ENCODE data around the gene TTC7B. TPM values are rescaled to one million over a fixed set of nuclear protein-coding genes. Genes with fewer than 3 reads are reported as not detected.

TTC7B gene
- total RNA-seq, 2 experiments from 2014 or later: 1.2 to 1.3 TPM

DNA sequence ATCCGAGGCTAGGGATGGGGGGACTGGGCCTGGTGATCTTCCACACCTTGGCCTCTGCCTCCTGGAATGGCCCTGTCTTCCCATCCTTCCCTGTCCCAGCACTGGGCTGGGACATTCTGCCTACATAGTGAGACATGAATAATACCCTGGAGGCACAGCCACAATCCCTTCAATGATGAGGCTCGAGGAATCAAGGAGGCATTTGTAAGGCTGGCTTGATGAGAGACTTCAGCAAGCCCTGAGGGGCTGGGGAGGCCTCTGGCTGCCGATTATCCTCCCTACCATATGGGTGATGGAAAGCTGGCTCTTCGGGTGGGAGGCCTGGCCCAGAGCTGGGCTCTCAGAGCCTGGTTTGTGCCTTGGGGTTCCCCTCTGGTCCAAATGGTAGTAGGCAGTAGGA lies 326.9 kb downstream of the TTC7B start:
- Histone ChIP-seq H3K4me1 (ENCODE audit: insufficient read depth, low read length) (peaks cover 2% of the 10 kb centered on the region), H3K27me3 (ENCODE audit: control insufficient read depth in 1 of 2, insufficient read depth in 2 of 2, low read length in 2 of 2) (no peaks in the 10 kb centered on the region), H3K4me3 (ENCODE audit: low read length) (no peak overlapping the region), H3K9me3 (ENCODE audit: control insufficient read depth in 1 of 2, insufficient read depth in 1 of 2, low read length in 2 of 2) (no peaks in the 10 kb centered on the region), H3K27ac (ENCODE audit: low read depth in 1 of 2, low read length in 2 of 2) (no peak overlapping the region), H3K36me3 (ENCODE audit: insufficient read depth, low read length) (no peaks in the 10 kb centered on the region)
- Mint-ChIP-seq H3K4me1 (ENCODE audit: low read depth) (peaks cover 4% of the 10 kb centered on the region), H3K36me3 (ENCODE audit: low read depth) (no peaks in the 10 kb centered on the region), H3K4me3 (no peak overlapping the region), H3K27ac (no peak overlapping the region), H3K27me3 (no peaks in the 10 kb centered on the region), H3K9me3 (no peaks in the 10 kb centered on the region)
- ChIA-PET CTCF (no interaction called here), POLR2A (no interaction called here)
- no peak for DNase-seq
- TF ChIP-seq, protein P1, sequence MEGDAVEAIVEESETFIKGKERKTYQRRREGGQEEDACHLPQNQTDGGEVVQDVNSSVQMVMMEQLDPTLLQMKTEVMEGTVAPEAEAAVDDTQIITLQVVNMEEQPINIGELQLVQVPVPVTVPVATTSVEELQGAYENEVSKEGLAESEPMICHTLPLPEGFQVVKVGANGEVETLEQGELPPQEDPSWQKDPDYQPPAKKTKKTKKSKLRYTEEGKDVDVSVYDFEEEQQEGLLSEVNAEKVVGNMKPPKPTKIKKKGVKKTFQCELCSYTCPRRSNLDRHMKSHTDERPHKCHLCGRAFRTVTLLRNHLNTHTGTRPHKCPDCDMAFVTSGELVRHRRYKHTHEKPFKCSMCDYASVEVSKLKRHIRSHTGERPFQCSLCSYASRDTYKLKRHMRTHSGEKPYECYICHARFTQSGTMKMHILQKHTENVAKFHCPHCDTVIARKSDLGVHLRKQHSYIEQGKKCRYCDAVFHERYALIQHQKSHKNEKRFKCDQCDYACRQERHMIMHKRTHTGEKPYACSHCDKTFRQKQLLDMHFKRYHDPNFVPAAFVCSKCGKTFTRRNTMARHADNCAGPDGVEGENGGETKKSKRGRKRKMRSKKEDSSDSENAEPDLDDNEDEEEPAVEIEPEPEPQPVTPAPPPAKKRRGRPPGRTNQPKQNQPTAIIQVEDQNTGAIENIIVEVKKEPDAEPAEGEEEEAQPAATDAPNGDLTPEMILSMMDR (IDR thresholded peaks at IDR 0.05): no peak
- no peak for ATAC-seq (ENCODE audit: poor library complexity)
- intact Hi-C loops (cut with DNase I, micrococcal nuclease): no loop called here

DNA sequence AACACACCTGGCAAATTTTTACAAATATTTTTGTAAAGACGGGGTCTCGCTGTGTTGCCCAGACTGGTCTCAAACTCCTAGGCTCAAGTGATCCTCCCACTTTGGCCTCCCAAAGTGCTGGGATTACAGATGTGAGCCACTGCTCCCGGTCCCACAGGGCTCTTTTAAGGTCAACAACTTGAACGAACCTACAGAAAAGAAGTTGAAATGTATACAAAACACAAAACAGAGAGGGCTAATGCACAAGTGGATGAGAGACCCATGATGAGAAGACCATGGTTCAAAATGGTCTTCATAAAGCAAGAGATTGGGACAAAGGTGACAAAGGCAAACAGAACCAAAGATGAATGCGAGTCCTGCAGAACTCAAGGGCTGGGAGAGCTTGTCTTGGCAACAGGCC lies 328.0 kb downstream of the TTC7B start:
- no peaks in the 10 kb centered on the region for H3K9me3 Mint-ChIP-seq
- H3K36me3 Mint-ChIP-seq (ENCODE audit: low read depth): no peaks in the 10 kb centered on the region
- H3K27ac ChIP-seq (ENCODE audit: low read depth in 1 of 2, low read length in 2 of 2): no peak overlapping the region
- TF ChIP-seq, protein P1 (IDR thresholded peaks at IDR 0.05): no peak
- POLR2A ChIA-PET: no interaction called here
- H3K4me3 Mint-ChIP-seq: no peak overlapping the region
- intact Hi-C loops (cut with DNase I, micrococcal nuclease): no loop called here
- DNase-seq: no peak
- H3K36me3 ChIP-seq (ENCODE audit: insufficient read depth, low read length): no peaks in the 10 kb centered on the region
- no peak overlapping the region for H3K4me3 ChIP-seq (ENCODE audit: low read length)
- peaks cover 13% of the 10 kb centered on the region for H3K4me1 ChIP-seq (ENCODE audit: insufficient read depth, low read length)
- H3K27ac Mint-ChIP-seq: no peak overlapping the region
- H3K27me3 ChIP-seq (ENCODE audit: control insufficient read depth in 1 of 2, insufficient read depth in 2 of 2, low read length in 2 of 2): no peaks in the 10 kb centered on the region
- no peaks in the 10 kb centered on the region for H3K9me3 ChIP-seq (ENCODE audit: control insufficient read depth in 1 of 2, insufficient read depth in 1 of 2, low read length in 2 of 2)
- H3K27me3 Mint-ChIP-seq: no peaks in the 10 kb centered on the region
- CTCF ChIA-PET: no interaction called here
- peaks cover 14% of the 10 kb centered on the region for H3K4me1 Mint-ChIP-seq (ENCODE audit: low read depth)
- no peak for ATAC-seq (ENCODE audit: poor library complexity)

DNA sequence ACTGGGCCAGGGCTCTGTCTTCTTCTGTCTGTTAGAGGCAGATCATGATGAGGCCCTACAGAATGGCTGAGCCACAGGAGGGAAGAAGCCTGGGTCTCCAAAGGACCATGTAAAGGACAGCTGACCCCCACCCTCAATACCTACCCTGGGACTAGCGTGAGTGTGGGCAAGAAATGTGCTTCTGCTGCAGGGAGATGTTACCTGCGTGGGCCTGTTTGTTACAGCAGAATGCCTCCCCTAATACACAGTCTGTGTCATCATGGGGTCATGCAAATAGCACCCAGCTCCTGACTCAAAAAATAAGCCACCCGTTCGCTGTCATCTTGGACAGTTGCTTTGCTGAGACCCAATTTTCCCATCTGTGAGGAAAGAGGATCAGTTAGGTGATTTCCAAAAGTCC lies 328.8 kb downstream of the TTC7B start:
- no peaks in the 10 kb centered on the region for H3K27me3 Mint-ChIP-seq
- intact Hi-C loops (cut with DNase I, micrococcal nuclease): no loop called here
- CTCF ChIA-PET: no interaction called here

More for the DNA sequence above, 328.8 kb downstream of the TTC7B start:
- TF ChIP-seq, protein P1 (IDR thresholded peaks at IDR 0.05): no peak
- DNase-seq (no peak), ATAC-seq (ENCODE audit: poor library complexity) (no peak)
- Mint-ChIP-seq H3K27ac (no peak overlapping the region), H3K36me3 (ENCODE audit: low read depth) (no peaks in the 10 kb centered on the region), H3K4me3 (no peak overlapping the region), H3K4me1 (ENCODE audit: low read depth) (peaks cover 17% of the 10 kb centered on the region), H3K9me3 (no peaks in the 10 kb centered on the region)
- no peaks in the 10 kb centered on the region for H3K9me3 ChIP-seq (ENCODE audit: control insufficient read depth in 1 of 2, insufficient read depth in 1 of 2, low read length in 2 of 2)
- POLR2A ChIA-PET: no interaction called here
- H3K36me3 ChIP-seq (ENCODE audit: insufficient read depth, low read length): no peaks in the 10 kb centered on the region
- no peak overlapping the region for H3K4me3 ChIP-seq (ENCODE audit: low read length)
- no peak overlapping the region for H3K27ac ChIP-seq (ENCODE audit: low read depth in 1 of 2, low read length in 2 of 2)
- no peaks in the 10 kb centered on the region for H3K27me3 ChIP-seq (ENCODE audit: control insufficient read depth in 1 of 2, insufficient read depth in 2 of 2, low read length in 2 of 2)
- peaks cover 17% of the 10 kb centered on the region for H3K4me1 ChIP-seq (ENCODE audit: insufficient read depth, low read length)

Measured in CD4-positive, alpha-beta T cell (primary cell).